HG03354 (cell line): ENCODE measurements around the gene CPXM1.

Source experiments
- ATAC-seq: cut with Tn5 transposase; IDR thresholded peaks from one replicate; pipeline ENCODE4 v1.9.1; 2021; ENCODE audit warnings: mild to moderate bottlenecking; ENCODE audit not compliant: unreplicated experiment, poor library complexity, severe bottlenecking

Gene CPXM1

DNA sequence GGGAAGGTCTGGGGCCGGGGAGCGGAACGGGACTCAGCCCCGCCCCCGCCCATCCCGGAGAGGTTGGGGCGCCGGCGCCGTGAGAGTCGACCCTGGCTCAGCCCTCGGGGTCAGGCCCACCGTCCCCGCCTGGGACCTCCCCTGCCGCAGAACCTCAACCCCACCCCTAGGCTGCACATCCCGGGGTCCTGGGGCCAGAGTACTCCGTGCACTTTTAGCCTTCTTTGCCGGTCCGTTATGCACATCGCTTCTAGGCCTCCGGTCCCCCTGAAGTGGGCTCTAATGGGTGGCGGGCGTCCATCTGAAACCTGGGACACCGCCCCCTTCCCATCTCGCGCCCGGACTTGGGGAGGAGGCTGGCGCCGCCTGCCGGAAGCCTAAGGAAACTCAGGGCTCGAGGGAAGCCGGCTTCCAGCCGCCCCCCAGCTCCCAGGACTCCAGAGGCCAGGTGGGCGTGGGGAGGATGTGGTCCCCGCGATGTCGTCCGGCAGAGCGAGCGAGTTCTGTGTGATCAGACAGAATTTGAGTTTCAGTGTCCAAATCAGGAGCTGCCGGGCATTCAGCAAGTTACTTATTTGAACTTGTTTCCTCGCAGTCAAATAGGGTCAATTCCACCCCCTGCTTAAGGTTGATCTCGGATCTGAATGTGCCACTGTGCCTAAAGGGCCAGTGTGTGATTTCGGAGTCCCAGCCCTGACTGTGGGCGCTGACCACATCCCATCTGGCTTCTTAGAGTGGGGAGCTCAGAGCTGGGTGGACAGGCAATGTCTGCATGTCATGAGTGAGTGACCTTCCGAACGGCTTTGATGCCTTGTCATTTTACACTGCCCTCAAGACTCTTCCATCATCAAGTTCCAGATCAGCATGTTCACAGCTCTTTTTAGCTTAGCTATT is 47.6 kb downstream of the CPXM1 start:
- no peak for ATAC-seq

DNA sequence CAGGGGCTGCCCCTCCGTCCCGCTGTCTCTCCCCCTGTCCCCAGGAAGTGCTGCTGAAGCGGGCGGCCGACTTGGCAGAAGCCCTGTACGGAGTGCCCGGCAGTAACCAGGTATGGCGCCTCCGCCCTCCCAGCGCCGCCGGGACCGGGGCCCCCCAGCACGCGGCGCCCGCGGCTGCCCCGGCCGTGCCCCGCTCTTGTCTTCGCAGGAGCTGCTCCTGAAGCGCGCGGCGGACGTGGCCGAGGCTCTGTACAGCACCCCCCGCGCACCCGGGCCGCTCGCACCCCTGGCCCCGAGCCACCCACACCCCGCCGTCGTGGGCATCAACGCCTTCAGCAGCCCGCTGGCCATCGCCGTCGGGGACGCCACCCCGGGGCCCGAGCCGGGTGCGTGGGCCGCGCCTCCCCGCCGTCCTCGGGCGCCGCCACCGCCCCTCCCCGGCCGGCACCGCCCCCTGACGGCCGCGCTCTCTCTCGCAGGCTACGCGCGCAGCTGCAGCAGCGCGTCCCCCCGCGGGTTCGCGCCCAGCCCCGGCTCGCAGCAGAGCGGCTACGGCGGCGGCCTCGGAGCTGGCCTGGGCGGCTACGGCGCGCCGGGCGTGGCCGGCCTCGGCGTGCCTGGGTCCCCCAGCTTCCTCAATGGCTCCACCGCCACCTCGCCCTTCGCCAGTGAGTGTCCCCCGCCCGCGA is 48.4 kb downstream of the CPXM1 start:
- ATAC-seq, result no peak

DNA sequence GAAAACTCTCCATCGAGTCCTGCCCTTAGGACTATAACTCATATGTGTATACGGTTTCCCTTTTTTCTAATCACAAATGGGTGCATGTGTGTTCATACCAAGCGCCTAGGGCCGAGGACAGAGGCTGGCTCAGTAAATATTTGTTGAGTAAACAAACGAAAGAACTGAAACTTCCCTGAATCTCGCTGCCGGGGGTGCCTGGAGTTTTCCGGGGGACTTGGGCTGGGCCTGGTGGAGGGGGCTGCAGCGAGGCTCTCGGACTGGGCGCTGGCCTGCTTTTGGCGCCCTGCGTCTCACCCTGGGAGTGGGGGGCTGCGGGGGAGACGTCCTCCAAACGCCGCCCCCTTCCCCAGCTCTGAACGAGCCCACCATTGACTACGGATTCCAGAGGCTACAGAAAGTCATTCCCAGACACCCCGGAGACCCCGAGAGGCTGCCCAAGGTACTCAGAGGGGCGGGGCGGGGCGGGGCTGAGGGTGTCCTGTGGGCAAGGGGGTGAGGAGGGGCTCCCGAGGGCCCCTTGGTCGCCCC is 49.0 kb downstream of the CPXM1 start:
- no peak for ATAC-seq

DNA sequence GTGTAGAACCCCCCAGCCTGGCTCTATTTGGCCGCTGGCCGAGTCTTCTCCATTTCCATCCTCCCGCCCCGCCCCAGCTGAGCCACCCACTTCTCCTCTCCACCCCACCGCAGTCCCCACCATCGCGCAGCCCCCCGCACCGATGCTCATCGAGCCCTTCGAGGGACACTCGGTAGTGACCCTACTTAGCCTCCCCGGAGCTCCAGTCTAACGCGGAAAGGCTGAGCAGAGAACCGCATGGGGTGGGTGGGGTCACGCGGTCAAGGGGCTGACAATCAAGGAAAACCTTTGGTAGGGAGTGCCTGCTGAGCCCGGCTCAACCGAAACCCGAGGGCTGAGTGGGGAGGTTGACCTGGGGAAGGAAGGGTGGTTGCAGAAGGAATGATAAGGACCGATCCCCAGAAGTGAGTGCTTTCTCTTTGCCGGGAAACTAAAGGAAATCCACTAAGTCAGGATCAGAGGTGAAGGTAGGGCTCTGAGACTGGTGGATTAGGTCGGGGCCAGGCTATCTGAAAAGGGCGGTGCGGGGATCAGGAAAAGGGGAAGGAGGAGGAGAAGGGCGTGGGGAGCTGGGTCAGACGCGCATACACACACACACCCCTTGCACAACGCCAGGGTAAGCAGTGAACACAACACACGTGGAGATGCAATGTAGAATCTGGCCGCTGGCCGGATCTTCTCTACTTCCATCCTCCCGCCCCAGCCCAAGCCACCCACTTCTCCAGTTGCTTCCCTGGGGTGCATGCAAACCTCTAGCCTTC is 49.8 kb downstream of the CPXM1 start:
- no peak for ATAC-seq

DNA sequence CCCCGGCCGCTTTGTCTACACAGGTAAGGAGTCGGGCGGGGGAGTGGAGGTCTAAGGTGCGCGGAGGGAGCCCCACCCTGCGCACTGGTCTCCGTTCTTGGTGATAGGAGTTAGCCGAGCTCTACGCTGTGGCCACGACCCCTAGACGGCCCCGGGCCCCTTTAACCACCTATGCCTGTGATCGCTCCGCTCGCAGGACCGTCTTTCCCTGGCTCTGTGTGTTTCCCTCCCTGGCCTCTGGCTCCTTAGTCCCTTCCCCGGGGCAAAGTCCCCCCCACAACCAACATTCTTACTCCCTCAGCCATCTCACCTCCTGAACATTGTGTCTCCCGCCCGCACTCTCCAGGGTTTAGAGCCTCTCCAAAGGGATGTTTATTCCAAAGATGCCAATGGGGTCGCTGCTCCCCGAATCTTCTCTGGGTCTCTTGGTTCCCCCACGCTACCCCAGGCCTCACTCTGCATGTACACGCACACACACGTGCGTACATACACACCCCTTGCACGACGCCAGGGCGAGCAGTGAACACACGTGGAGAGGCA is 50.4 kb downstream of the CPXM1 start:
- ATAC-seq, result no peak

DNA sequence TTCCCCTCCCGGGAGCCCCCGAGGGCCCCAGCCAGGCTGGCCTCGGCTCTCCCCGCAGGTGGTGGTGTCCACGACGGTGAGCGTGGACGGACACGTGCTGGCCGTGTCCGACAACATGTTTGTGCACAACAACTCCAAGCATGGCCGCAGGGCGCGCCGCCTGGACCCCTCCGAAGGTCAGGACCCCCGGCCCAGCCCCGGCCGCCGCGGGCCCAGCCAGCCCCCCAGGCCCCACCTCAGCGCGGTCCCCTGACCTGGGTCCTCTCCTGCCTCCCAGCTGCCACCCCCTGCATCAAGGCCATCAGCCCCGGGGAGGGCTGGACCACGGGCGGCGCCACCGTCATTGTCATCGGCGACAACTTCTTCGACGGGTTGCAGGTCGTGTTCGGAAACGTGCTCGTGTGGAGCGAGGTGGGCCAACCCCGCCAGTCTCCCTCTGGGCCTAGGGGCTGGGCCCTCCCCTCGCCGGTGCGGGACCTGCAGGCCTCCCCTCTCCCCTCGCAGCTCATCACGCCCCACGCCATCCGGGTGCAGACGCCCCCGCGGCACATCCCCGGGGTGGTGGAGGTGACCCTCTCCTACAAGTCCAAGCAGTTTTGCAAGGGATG is 51.0 kb downstream of the CPXM1 start:
- no peak for ATAC-seq

DNA sequence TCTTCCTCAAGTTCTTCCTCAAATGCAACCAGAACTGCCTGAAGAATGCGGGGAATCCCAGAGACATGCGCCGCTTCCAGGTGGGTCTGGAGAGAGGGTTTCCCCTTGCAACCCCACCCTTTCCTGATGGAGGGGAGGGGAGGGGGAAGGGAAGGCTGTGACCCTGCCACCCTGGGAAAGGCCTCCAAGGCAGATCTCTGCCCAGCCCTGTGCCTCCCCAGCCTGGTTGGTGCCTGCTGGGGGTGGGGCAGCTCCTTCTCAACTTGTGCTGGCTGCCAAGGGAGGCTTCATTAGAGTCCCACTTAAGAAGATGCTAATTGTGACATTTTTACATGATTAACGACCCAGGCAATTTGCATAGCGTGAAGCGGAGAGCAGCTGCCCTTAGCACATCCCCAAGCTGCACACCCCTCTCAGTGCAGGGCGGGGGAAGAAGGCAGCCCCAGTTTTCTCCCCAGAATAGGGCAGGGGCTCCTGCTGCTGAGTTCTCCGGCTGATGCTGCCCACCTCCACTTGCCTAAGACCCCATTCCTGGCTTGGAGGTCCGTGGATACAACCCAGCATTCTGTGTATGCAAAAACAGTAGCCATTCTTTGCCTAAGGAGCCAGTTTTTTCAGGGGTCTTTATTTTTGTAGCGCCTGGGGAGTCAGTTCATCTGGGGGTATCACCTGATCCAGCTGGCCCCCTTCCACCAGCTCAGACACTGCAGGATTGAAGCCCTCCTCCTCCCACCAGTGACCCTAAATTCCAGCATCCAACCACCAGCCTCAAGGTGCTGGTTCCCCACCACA is 51.7 kb downstream of the CPXM1 start:
- no peak for ATAC-seq

DNA sequence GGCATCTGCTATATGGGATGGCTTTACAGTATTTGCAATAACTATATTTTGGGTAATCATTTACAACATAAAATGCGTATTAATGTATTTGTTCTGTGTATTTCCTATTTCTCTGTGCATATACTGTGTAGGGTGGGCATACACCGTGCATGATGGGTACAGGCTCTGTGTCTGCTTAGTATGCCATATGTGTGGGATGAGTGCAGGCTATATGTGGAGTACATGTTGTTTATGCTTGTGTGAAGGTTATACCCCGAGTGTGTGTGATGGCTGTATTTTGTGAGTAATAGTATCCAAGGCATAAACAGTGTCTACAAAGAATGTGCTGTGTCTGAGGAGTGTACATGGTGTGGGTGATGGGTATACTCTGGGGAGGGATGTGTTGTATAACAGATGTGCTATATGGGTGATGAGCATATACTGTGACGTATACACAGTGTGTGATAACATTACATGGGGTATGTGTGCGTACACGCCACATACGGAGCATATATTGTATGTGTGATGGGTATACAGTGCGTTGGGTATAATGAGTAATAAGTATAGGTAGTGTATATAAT is 52.7 kb downstream of the CPXM1 start:
- ATAC-seq, result no peak

DNA sequence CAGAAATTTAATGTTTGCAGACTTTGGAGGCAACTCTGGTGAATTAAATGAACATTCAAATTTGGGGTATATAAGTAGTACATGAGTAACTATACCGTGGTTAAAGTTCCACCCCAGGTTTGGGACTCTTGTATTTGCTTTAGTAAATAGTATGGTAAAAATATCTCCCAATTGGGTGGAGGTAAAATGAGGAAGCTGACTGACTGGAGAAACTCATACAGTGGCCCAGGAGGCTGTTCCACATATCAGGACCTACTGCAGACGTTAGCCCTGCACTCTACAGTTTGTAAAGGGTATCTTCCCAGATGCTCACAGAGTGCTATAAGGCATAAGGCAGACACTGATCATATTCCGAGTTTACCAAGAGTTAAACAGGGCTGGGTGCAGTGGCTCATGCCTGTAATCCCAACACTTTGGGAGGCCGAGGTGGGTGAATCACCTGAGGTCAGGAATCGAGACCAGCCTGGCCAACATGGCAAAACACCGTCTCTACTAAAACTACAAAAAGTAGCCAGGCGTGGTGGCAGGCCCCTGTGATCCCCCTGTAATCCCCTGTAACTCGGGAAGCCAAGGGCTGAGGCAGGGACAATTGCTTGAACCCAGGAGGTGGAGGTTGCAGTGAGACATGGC is 53.7 kb downstream of the CPXM1 start:
- no peak for ATAC-seq

DNA sequence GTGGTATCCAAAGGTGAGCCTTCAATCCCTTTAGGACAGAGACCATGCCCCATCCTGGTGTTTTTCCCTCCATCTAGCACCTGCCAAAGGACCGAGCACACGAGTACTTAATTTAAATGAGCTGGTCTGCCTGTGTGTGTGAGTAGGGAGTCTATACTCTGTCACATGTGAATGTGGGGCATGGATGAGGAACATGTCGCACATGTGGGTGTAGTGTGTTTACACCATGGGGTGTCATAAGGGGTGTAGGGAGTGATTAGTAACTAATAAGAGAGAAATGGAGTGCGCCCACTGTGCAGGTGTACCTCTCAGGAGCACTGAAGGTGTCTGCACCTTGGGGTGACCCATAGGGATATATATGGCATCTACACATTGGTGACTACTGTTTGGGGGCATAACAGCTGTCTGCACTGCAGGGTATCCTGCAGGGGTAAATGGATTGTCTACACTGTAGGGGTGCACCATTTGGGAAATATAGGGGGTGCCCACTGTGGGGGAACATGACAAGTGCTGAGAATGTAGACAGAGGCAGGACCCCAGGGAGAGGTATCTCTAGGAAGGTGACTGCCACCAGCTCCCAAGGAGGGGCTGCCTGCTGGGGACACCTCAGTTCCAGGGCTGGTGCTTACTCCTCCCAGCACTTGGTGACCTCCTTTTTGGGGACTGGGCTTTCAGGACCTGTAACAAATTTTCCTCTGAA is 54.3 kb downstream of the CPXM1 start:
- no peak for ATAC-seq

DNA sequence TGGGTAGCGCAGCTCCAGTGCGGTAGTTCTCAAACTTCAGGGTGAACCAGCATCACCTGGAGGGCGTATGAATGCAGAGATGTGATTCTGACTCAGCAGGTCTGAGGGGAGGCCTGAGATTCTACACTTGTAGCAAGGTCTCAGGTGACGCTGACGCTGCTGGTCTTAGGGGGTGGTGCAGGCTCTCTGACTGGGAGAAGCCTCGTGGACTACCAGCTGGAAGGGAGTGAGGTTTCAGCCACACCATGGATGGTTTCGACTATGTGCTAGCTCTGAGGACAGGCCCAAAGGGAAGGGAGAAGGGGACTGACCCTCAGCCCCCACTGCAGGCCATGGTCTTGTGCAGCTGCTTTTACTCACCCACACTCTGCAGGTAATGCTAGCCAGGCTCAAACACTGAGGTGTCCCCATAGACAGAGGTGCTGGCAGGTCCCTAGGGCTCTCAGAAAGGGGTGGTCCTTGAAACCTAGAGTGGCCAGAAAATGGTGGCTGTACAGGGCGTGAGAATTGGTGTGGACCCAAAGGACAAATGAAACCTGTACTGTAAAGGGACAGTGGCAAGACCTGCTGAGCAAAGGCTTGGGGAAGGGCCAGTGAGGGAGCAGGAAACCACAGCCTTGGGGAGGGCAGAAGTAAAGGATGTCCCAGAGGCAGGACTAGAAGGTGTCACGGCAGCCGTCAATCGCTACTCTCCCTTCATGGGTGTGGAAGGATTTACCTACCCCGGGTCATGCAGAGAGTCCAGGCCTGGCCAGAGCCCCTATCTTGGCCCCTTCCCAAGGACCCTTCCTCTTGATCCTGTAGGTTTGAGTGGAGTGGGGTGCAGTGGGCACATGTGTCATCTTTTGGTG is 55.1 kb downstream of the CPXM1 start:
- ATAC-seq, result no peak
